Activated CD4-positive, alpha-beta T cell treated with anti-CD3 and anti-CD28 coated beads for 24 hours (primary cell): ENCODE measurements around the gene RIPK4.
"Not testable (repeated sequence)": the region's sequence is repeated elsewhere in the genome, so short reads cannot be mapped to it uniquely, and the experiment has no call there.

Experiments used
- DNase-seq, 2 donors: peaks; one replicate each; pipeline ENCODE4 v3.0.0-alpha.2; 2020; ENCODE audit warnings: low read depth in 2 of 2

The RIPK4 gene

GRCh38 chr21:41795726-41796125, 28.9 kb upstream of the RIPK4 start:
- no peak for DNase-seq

- DNase-seq: no peak
These were observed 27.7 kb upstream of the RIPK4 start for GRCh38 chr21:41794600-41794999.

GRCh38 chr21:41792711-41793110, 25.9 kb upstream of the RIPK4 start:
- DNase-seq: no peak

- DNase-seq: no peak
These were observed 19.7 kb upstream of the RIPK4 start for GRCh38 chr21:41786509-41786987.

GRCh38 chr21:41785262-41785661, 18.4 kb upstream of the RIPK4 start:
- not testable (repeated sequence) for DNase-seq

GRCh38 chr21:41784456-41785102, 17.7 kb upstream of the RIPK4 start:
- no peak for DNase-seq

GRCh38 chr21:41783476-41784180, 16.8 kb upstream of the RIPK4 start:
- no peak for DNase-seq

GRCh38 chr21:41781050-41781410, 14.2 kb upstream of the RIPK4 start:
- DNase-seq: no peak

- no peak for DNase-seq
These were observed 13.6 kb upstream of the RIPK4 start for GRCh38 chr21:41780337-41781049.

- no peak for DNase-seq
These were observed 12.8 kb upstream of the RIPK4 start for GRCh38 chr21:41779659-41780058.

- no peak for DNase-seq
These were observed 12.2 kb upstream of the RIPK4 start for GRCh38 chr21:41778930-41779600.

- DNase-seq: peak in 1 of 2 donors; percentile 19
These were observed 11.3 kb upstream of the RIPK4 start for GRCh38 chr21:41777951-41778815.

GRCh38 chr21:41776778-41777177, 9.9 kb upstream of the RIPK4 start:
- no peak for DNase-seq

GRCh38 chr21:41775149-41775472, 8.3 kb upstream of the RIPK4 start:
- DNase-seq: no peak

- DNase-seq: no peak
These were observed 7.8 kb upstream of the RIPK4 start for GRCh38 chr21:41774467-41775148.

- DNase-seq: no peak
These were observed 5.7 kb upstream of the RIPK4 start for GRCh38 chr21:41772351-41773080.

GRCh38 chr21:41771625-41771945, 4.7 kb upstream of the RIPK4 start:
- no peak for DNase-seq

GRCh38 chr21:41770901-41771624, 4.2 kb upstream of the RIPK4 start:
- no peak for DNase-seq

GRCh38 chr21:41769933-41770332, 3.1 kb upstream of the RIPK4 start:
- no peak for DNase-seq

GRCh38 chr21:41769521-41769920, 2.7 kb upstream of the RIPK4 start:
- DNase-seq: no peak
